ENCODE measurements around the gene SYT1.

DNA sequence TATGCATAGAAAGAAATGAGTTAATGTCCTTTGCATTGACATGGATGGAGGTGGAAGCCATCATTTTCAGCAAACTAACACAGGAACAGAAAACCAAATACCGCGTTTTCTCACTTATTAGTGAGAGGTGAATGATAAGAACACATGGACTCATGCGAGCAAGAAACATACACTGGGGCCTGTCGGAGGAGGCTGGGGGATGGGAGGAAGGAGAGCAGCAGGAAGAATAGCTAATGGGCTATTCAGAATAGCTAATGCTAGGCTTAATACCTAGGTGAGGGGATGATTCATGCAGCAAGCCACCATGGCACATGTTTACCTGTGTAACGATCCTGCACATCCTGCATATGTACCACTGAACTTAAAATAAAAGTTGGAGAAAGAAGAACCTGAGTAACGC, 29.1 kb upstream of the SYT1 start:
- TF ChIP-seq, protein P1, sequence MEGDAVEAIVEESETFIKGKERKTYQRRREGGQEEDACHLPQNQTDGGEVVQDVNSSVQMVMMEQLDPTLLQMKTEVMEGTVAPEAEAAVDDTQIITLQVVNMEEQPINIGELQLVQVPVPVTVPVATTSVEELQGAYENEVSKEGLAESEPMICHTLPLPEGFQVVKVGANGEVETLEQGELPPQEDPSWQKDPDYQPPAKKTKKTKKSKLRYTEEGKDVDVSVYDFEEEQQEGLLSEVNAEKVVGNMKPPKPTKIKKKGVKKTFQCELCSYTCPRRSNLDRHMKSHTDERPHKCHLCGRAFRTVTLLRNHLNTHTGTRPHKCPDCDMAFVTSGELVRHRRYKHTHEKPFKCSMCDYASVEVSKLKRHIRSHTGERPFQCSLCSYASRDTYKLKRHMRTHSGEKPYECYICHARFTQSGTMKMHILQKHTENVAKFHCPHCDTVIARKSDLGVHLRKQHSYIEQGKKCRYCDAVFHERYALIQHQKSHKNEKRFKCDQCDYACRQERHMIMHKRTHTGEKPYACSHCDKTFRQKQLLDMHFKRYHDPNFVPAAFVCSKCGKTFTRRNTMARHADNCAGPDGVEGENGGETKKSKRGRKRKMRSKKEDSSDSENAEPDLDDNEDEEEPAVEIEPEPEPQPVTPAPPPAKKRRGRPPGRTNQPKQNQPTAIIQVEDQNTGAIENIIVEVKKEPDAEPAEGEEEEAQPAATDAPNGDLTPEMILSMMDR (IDR thresholded peaks at IDR 0.05): no peak
- TF ChIP-seq ZFX (IDR thresholded peaks at IDR 0.05; ENCODE audit: borderline replicate concordance): no peak

All from 22Rv1 (cell line).